K562 (cell line): ENCODE measurements around the gene CSNK1A1. TPM values are rescaled to one million over a fixed set of nuclear protein-coding genes. Genes with fewer than 3 reads are reported as not detected.

ENCODE experiments used
- BDP1 ChIP-seq: IDR thresholded peaks from 3 replicates; pipeline ENCODE4 v1.6.1; 2011; ENCODE audit not compliant: insufficient read length, insufficient read depth
- ETV1 ChIP-seq: fragments of 450-650 bp; conservative IDR thresholded peaks from 2 replicates; pipeline ENCODE4 v1.6.1; 2016; ENCODE audit warnings: missing genetic modification characterization, control low read depth, low read depth, missing compliant biosample characterization
- HOXB6 ChIP-seq: fragments of 250-450 bp; sonication (Bioruptor Pico); IDR thresholded peaks from 2 replicates; pipeline ENCODE4 v1.5.1; 2022; ENCODE audit warnings: mild to moderate bottlenecking, borderline replicate concordance
- KDM1A ChIP-seq, 2 experiments: fragments of 450-650 bp; IDR thresholded peaks; 2 replicates each; pipeline ENCODE4 v1.6.1; 2016; ENCODE audit warnings: mild to moderate bottlenecking in 2 of 2
- NFIC ChIP-seq: fragments of 450-650 bp; IDR thresholded peaks from 2 replicates; pipeline ENCODE4 v1.6.1; 2017; ENCODE audit warnings: mild to moderate bottlenecking, inconsistent platforms
- PTRF ChIP-seq: fragments of 450-650 bp; IDR thresholded peaks from 2 replicates; pipeline ENCODE4 v1.6.1; 2016; ENCODE audit warnings: mild to moderate bottlenecking, missing genetic modification characterization, missing compliant biosample characterization
- RAD21 ChIP-seq, 2 experiments: fragments of 250-450 bp in 1 of 2; fragments of 450-650 bp in 1 of 2; sonication (Bioruptor Pico) in 1 of 2; formaldehyde crosslinking in 1 of 2; IDR thresholded peaks in 1 of 2; conservative IDR thresholded peaks in 1 of 2; 2 replicates each; pipeline versions ENCODE4 v1.4.0 to v1.8.0; 2020 to 2022; ENCODE audit warnings: mild to moderate bottlenecking in 2 of 2, moderate library complexity in 1 of 2
- RBM17 ChIP-seq: fragments of 200-400 bp; formaldehyde crosslinking; IDR thresholded peaks from 2 replicates; pipeline ENCODE4 v1.6.1; 2017; ENCODE audit warnings: low read depth, mild to moderate bottlenecking, low read length, borderline replicate concordance
- SNIP1 ChIP-seq: fragments of 450-650 bp; IDR thresholded peaks from 2 replicates; pipeline ENCODE4 v1.7.1; 2017; ENCODE audit warnings: low read depth, mild to moderate bottlenecking
- STAT5B ChIP-seq: fragments of 250-450 bp; sonication (Bioruptor Pico); IDR thresholded peaks from 2 replicates; pipeline ENCODE4 v1.8.0; 2021; ENCODE audit warnings: mild to moderate bottlenecking, inconsistent platforms
- ZBTB1 ChIP-seq: sonication (generic); formaldehyde crosslinking; IDR thresholded peaks from 2 replicates; pipeline ENCODE4 v1.8.1; 2023; ENCODE audit warnings: missing genetic modification reagents, low read depth, mild to moderate bottlenecking, borderline replicate concordance
- ZEB2 ChIP-seq: fragments of 450-650 bp; IDR thresholded peaks from 2 replicates; pipeline ENCODE4 v1.6.1; 2016
- ZHX1 ChIP-seq: fragments of 150-350 bp; conservative IDR thresholded peaks from 2 replicates; pipeline ENCODE4 v1.6.1; 2014; ENCODE audit warnings: low read length
- ZNF143 ChIP-seq: sonication (generic); formaldehyde crosslinking; IDR thresholded peaks from 2 replicates; pipeline ENCODE4 v1.9.0; 2022; ENCODE audit warnings: mild to moderate bottlenecking, missing genetic modification reagents
- ZNF444 ChIP-seq: fragments of 250-450 bp; sonication (Bioruptor Pico); IDR thresholded peaks from 2 replicates; pipeline ENCODE4 v1.4.0; 2020; ENCODE audit warnings: mild to moderate bottlenecking, moderate library complexity
- ZNF586 ChIP-seq: fragments of 450-650 bp; formaldehyde crosslinking; conservative IDR thresholded peaks from 2 replicates; pipeline ENCODE4 v1.4.0; 2020; ENCODE audit warnings: mild to moderate bottlenecking, moderate library complexity
- ZNF589 ChIP-seq: fragments of 200-800 bp; sonication (Bioruptor generic); IDR thresholded peaks from 2 replicates; pipeline ENCODE4 v1.6.1; 2016; ENCODE audit warnings: low read depth, missing genetic modification characterization, missing compliant biosample characterization
- polyA plus RNA-seq, 8 experiments: library from polyadenylated mRNA; depleted of rRNA in 4 of 8; stranded (reverse) in 5 of 8; unstranded in 3 of 8; fragments of >200 nt; fragmentation: Nextera tagmentation in 2 of 8; fragmentation: Illumina TruSeq in 1 of 8; extraction: Ambion mirVana in 2 of 8; extraction: Trizol in 1 of 8; gene quantifications; 2 replicates each; pipeline versions ENCODE4 v1.2.1 to v1.2.3, GENCODE V29; 2011 to 2014; ENCODE audit warnings: inconsistent platforms in 1 of 8, missing spikeins in 1 of 8
- total RNA-seq, 7 experiments: library from RNA; depleted of rRNA in 6 of 7; stranded (reverse); fragments of >200 nt in 6 of 7; fragmentation: Illumina TruSeq in 2 of 7; extraction: Trizol in 2 of 7; gene quantifications; 2 replicates each; pipeline versions ENCODE4 v1.2.1 to v1.2.3, GENCODE V29; 2011 to 2021; ENCODE audit warnings: low replicate concordance in 1 of 7
- TF ChIP-seq, protein P1 (sequence below): sonication (generic); formaldehyde crosslinking; IDR thresholded peaks from 2 replicates; pipeline ENCODE4 v1.8.0; 2023; ENCODE audit warnings: mild to moderate bottlenecking, missing genetic modification reagents
- TF ChIP-seq, protein P2 (sequence below): IDR thresholded peaks from 3 replicates; pipeline ENCODE4 v1.6.1; 2011; ENCODE audit warnings: borderline replicate concordance, mild to moderate bottlenecking, moderate library complexity; ENCODE audit not compliant: insufficient read length; ENCODE audit errors: extremely low read depth
- TF ChIP-seq, protein P3 (sequence below): sonication (generic); IDR thresholded peaks from 2 replicates; pipeline ENCODE4 v1.6.1; 2016

The CSNK1A1 gene
- total and polyA plus RNA-seq, 9 of the 15 experiments (the other 6 are each of a cell fraction or from before 2014, with no cell fraction given) = 49.1 to 196 (median 154) TPM

DNA sequence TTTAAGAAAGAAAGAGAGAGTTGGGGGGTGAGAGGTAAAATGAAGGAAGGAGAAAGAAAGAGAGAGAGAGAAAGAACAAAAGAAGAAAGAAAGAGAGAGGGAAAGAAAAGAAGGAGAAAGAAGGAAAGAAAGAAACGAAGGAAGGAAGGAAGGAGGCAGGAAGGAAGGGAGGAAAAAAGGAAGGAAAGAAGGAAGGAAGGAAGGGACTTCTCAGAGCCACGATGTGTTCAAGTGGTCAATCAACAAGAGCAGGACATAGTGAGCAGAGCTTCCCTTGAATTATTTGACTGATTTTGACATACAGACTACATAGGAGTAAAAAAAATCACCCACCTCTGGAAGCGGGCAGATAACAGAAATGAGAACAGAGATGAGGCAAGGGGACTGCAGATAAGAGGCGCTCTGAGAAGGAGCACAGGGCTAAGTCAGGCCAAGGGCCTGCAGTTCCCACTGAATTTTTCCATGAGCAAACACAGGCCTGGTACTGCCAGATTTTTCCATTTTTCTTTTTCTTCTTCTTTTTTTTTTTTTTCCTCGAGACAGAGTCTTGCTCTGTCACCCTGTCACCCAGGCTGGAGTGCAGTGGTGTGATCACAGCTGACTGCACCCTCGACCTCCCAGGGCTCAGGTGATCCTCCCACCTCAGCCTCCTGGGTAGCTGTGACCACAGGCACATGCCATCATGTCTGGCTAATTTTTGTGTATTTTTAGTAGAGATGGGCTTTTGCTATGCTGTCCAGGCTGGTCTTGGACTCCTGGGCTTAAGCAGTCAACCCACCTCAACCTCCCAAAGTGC lies 94.4 kb downstream of the CSNK1A1 start (continued):
- TF ChIP-seq ZHX1 (no peak), ETV1 (tag) (no peak), RBM17 (no peak), BDP1 (no peak), ZNF589 (CRISPR knock-in tag) (peak; percentile 94), ZEB2 (peak; percentile 89), KDM1A (IDR thresholded peaks at IDR 0.05) (peak; percentile 96), ZNF143 (CRISPR knock-in tag) (no peak), SNIP1 (peak; percentile 66; the same call in 1 of the 2 replicates), HOXB6 (CRISPR knock-in tag) (no peak), RAD21 (CRISPR knock-in tag; conservative IDR thresholded peaks at IDR 0.05 in 1 of 2, IDR thresholded peaks at IDR 0.05 in 1 of 2) (peak in 1 of 2 experiments; percentile 20; a peak in 2 of 4 replicates), ZNF586 (CRISPR knock-in tag) (no peak), NFIC (peak; percentile 88), PTRF (no peak), ZBTB1 (CRISPR knock-in tag) (no peak), ZNF444 (no peak), STAT5B (no peak)
- TF ChIP-seq, protein P1, sequence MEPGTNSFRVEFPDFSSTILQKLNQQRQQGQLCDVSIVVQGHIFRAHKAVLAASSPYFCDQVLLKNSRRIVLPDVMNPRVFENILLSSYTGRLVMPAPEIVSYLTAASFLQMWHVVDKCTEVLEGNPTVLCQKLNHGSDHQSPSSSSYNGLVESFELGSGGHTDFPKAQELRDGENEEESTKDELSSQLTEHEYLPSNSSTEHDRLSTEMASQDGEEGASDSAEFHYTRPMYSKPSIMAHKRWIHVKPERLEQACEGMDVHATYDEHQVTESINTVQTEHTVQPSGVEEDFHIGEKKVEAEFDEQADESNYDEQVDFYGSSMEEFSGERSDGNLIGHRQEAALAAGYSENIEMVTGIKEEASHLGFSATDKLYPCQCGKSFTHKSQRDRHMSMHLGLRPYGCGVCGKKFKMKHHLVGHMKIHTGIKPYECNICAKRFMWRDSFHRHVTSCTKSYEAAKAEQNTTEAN (CRISPR knock-in tag) = no peak
- TF ChIP-seq, protein P2, sequence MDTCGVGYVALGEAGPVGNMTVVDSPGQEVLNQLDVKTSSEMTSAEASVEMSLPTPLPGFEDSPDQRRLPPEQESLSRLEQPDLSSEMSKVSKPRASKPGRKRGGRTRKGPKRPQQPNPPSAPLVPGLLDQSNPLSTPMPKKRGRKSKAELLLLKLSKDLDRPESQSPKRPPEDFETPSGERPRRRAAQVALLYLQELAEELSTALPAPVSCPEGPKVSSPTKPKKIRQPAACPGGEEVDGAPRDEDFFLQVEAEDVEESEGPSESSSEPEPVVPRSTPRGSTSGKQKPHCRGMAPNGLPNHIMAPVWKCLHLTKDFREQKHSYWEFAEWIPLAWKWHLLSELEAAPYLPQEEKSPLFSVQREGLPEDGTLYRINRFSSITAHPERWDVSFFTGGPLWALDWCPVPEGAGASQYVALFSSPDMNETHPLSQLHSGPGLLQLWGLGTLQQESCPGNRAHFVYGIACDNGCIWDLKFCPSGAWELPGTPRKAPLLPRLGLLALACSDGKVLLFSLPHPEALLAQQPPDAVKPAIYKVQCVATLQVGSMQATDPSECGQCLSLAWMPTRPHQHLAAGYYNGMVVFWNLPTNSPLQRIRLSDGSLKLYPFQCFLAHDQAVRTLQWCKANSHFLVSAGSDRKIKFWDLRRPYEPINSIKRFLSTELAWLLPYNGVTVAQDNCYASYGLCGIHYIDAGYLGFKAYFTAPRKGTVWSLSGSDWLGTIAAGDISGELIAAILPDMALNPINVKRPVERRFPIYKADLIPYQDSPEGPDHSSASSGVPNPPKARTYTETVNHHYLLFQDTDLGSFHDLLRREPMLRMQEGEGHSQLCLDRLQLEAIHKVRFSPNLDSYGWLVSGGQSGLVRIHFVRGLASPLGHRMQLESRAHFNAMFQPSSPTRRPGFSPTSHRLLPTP = no peak
- TF ChIP-seq, protein P3, sequence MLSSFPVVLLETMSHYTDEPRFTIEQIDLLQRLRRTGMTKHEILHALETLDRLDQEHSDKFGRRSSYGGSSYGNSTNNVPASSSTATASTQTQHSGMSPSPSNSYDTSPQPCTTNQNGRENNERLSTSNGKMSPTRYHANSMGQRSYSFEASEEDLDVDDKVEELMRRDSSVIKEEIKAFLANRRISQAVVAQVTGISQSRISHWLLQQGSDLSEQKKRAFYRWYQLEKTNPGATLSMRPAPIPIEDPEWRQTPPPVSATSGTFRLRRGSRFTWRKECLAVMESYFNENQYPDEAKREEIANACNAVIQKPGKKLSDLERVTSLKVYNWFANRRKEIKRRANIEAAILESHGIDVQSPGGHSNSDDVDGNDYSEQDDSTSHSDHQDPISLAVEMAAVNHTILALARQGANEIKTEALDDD = 0 out of 2 replicates have a peak, but pooled peaks have one; percentile 43
